Neural progenitor cell (in vitro differentiated cells): ENCODE measurements around the gene NPRL2. TPM values are rescaled to one million over a fixed set of nuclear protein-coding genes. Genes with fewer than 3 reads are reported as not detected.

Source experiments
- DNase-seq: peaks from one replicate; pipeline ENCODE4 v3.0.0-alpha.2; 2016; ENCODE audit warnings: low spot score
- H2AFZ ChIP-seq: fragments of 200-600 bp; sonication (generic); replicated peaks from 2 replicates; pipeline ENCODE4 v1.6.1; 2016; ENCODE audit warnings: antibody characterized with exemption
- H3F3A ChIP-seq: fragments of 200-600 bp; sonication (generic); 2 replicates; pipeline ENCODE4 v1.6.1; 2016; ENCODE audit warnings: antibody characterized with exemption, low read depth
- H3K27ac ChIP-seq: fragments of 200-600 bp; sonication (generic); 2 replicates; pipeline ENCODE4 v1.5.1; 2016; ENCODE audit warnings: mild to moderate bottlenecking
- H3K27me3 ChIP-seq: fragments of 200-600 bp; sonication (generic); 2 replicates; pipeline ENCODE4 v1.6.1; 2016; ENCODE audit warnings: mild to moderate bottlenecking, moderate library complexity
- H3K36me3 ChIP-seq: fragments of 200-600 bp; sonication (generic); 2 replicates; pipeline ENCODE4 v1.5.1; 2016
- H3K4me1 ChIP-seq: fragments of 200-600 bp; sonication (generic); 2 replicates; pipeline ENCODE4 v1.6.1; 2016; ENCODE audit warnings: mixed run types
- H3K4me2 ChIP-seq: fragments of 200-600 bp; sonication (generic); 2 replicates; pipeline ENCODE4 v1.6.1; 2016
- H3K4me3 ChIP-seq: fragments of 200-600 bp; sonication (generic); 2 replicates; pipeline ENCODE4 v1.5.1; 2016
- H3K79me2 ChIP-seq: fragments of 200-600 bp; sonication (generic); 2 replicates; pipeline ENCODE4 v1.6.1; 2016; ENCODE audit warnings: low read depth
- H3K9ac ChIP-seq: fragments of 200-600 bp; sonication (generic); 2 replicates; pipeline ENCODE4 v1.6.1; 2016
- H3K9me3 ChIP-seq: fragments of 200-600 bp; sonication (generic); 2 replicates; pipeline ENCODE4 v1.5.1; 2016; ENCODE audit warnings: low read depth
- H4K20me1 ChIP-seq: fragments of 200-600 bp; sonication (generic); 2 replicates; pipeline ENCODE4 v1.6.1; 2016; ENCODE audit warnings: low read depth
- H3K27ac Mint-ChIP-seq: 3 replicates; pipeline ENCODE4 v1.8.0; 2021; ENCODE audit warnings: mixed read lengths
- H3K27me3 Mint-ChIP-seq: 2 replicates; pipeline ENCODE4 v1.8.0; 2022; ENCODE audit warnings: low read depth, mild to moderate bottlenecking, inconsistent platforms, moderate library complexity, mixed read lengths; ENCODE audit not compliant: insufficient read depth
- H3K36me3 Mint-ChIP-seq: 3 replicates; pipeline ENCODE4 v1.8.0; 2021; ENCODE audit warnings: mixed read lengths
- H3K4me1 Mint-ChIP-seq: 3 replicates; pipeline ENCODE4 v1.8.0; 2021; ENCODE audit warnings: mixed read lengths
- H3K4me3 Mint-ChIP-seq: 3 replicates; pipeline ENCODE4 v1.8.0; 2021; ENCODE audit warnings: mild to moderate bottlenecking, moderate library complexity, mixed read lengths
- H3K9me3 Mint-ChIP-seq: 3 replicates; pipeline ENCODE4 v1.8.0; 2020; ENCODE audit warnings: mixed read lengths
- CTCF ChIP-seq: fragments of 200-600 bp; sonication (generic); IDR thresholded peaks from 2 replicates; pipeline ENCODE4 v1.5.1; 2017; ENCODE audit warnings: antibody characterized with exemption, mild to moderate bottlenecking
- EZH2 ChIP-seq: fragments of 200-600 bp; sonication (generic); IDR thresholded peaks from 2 replicates; pipeline ENCODE4 v1.6.1; 2017; ENCODE audit warnings: antibody characterized with exemption, mild to moderate bottlenecking, moderate library complexity
- EZH2phosphoT487 ChIP-seq: fragments of 200-600 bp; sonication (generic); IDR thresholded peaks from 2 replicates; pipeline ENCODE4 v1.6.1; 2017; ENCODE audit warnings: antibody characterized with exemption
- total RNA-seq: library from RNA; depleted of rRNA; stranded (reverse); fragments of >200 nt; gene quantifications from 2 replicates; pipeline ENCODE4 v1.2.3, GENCODE V29; 2015; ENCODE audit warnings: low replicate concordance

Gene NPRL2
- total RNA-seq, 1 donor from 2014 or later = 15.5 TPM

GRCh38 chr3:50356553-50356952 is 6.0 kb upstream of the NPRL2 start:
- H3K4me3 ChIP-seq = peak overlapping the region; percentile 79
- no peaks in the 10 kb centered on the region for H3K36me3 ChIP-seq
- H4K20me1 ChIP-seq = peaks cover 41% of the 10 kb centered on the region
- no peak overlapping the region for H2AFZ ChIP-seq
- no peak for DNase-seq
- no peaks in the 10 kb centered on the region for H3K9me3 Mint-ChIP-seq
- H3K4me1 Mint-ChIP-seq = peaks cover 39% of the 10 kb centered on the region
- peaks cover 36% of the 10 kb centered on the region for H3K79me2 ChIP-seq
- no peak for TF ChIP-seq EZH2
- TF ChIP-seq CTCF = no peak
- no peak for TF ChIP-seq EZH2phosphoT487
- H3K27ac ChIP-seq = no peak overlapping the region
- no peaks in the 10 kb centered on the region for H3K27me3 ChIP-seq
- no peaks in the 10 kb centered on the region for H3K9me3 ChIP-seq
- peaks cover 17% of the 10 kb centered on the region for H3K4me1 ChIP-seq
- no peak overlapping the region for H3K27ac Mint-ChIP-seq
- H3F3A ChIP-seq = peaks cover 7% of the 10 kb centered on the region
- no peak overlapping the region for H3K9ac ChIP-seq
- H3K27me3 Mint-ChIP-seq = peaks cover 12% of the 10 kb centered on the region
- H3K4me3 Mint-ChIP-seq = peak overlapping the region; percentile 95
- peak overlapping the region; percentile 92 for H3K4me2 ChIP-seq
- H3K36me3 Mint-ChIP-seq = peaks cover 7% of the 10 kb centered on the region

GRCh38 chr3:50355829-50356552 is 5.4 kb upstream of the NPRL2 start:
- Mint-ChIP-seq H3K27me3 (peaks cover 14% of the 10 kb centered on the region), H3K4me1 (peaks cover 45% of the 10 kb centered on the region), H3K9me3 (no peaks in the 10 kb centered on the region), H3K4me3 (peak overlapping the region; percentile 95), H3K27ac (no peak overlapping the region), H3K36me3 (peaks cover 7% of the 10 kb centered on the region)
- TF ChIP-seq EZH2 (no peak), CTCF (peak; percentile 35)
- peaks cover 36% of the 10 kb centered on the region for H3K79me2 ChIP-seq
- H3K36me3 ChIP-seq = no peaks in the 10 kb centered on the region
- no peak overlapping the region for H3K9ac ChIP-seq
- no peak overlapping the region for H3K4me3 ChIP-seq
- peaks cover 17% of the 10 kb centered on the region for H3K4me1 ChIP-seq
- peak overlapping the region; percentile 92 for H3K4me2 ChIP-seq
- H3K27me3 ChIP-seq = no peaks in the 10 kb centered on the region
- H4K20me1 ChIP-seq = peaks cover 46% of the 10 kb centered on the region
- no peak overlapping the region for H3K27ac ChIP-seq
- peaks cover 7% of the 10 kb centered on the region for H3F3A ChIP-seq
- no peaks in the 10 kb centered on the region for H3K9me3 ChIP-seq
- no peak for DNase-seq
- no peak overlapping the region for H2AFZ ChIP-seq

GRCh38 chr3:50354850-50355249 is 4.3 kb upstream of the NPRL2 start:
- H3K36me3 ChIP-seq = no peaks in the 10 kb centered on the region
- H3K9me3 Mint-ChIP-seq = no peaks in the 10 kb centered on the region
- H3F3A ChIP-seq = peaks cover 7% of the 10 kb centered on the region

More at GRCh38 chr3:50354850-50355249, 4.3 kb upstream of the NPRL2 start:
- DNase-seq = no peak
- peaks cover 41% of the 10 kb centered on the region for H3K79me2 ChIP-seq
- no peak overlapping the region for H3K27ac ChIP-seq
- H4K20me1 ChIP-seq = peaks cover 46% of the 10 kb centered on the region
- H3K36me3 Mint-ChIP-seq = peaks cover 10% of the 10 kb centered on the region
- no peaks in the 10 kb centered on the region for H3K9me3 ChIP-seq
- H3K4me3 Mint-ChIP-seq = no peak overlapping the region
- H2AFZ ChIP-seq = no peak overlapping the region
- no peak overlapping the region for H3K9ac ChIP-seq
- H3K27me3 Mint-ChIP-seq = peaks cover 14% of the 10 kb centered on the region
- TF ChIP-seq EZH2phosphoT487 = no peak
- no peak for TF ChIP-seq EZH2
- TF ChIP-seq CTCF = no peak
- H3K27me3 ChIP-seq = no peaks in the 10 kb centered on the region
- no peak overlapping the region for H3K4me3 ChIP-seq
- H3K27ac Mint-ChIP-seq = no peak overlapping the region
- H3K4me2 ChIP-seq = no peak overlapping the region
- peaks cover 49% of the 10 kb centered on the region for H3K4me1 Mint-ChIP-seq
- H3K4me1 ChIP-seq = peaks cover 22% of the 10 kb centered on the region
